AG20443 (cell line): ENCODE results near the gene AAK1.
"Not testable (repeated sequence)": the region's sequence is repeated elsewhere in the genome, so short reads cannot be mapped to it uniquely, and the experiment has no call there.

ENCODE experiments used
- DNase-seq: peaks from one replicate; pipeline ENCODE4 v3.0.0; 2012; ENCODE audit warnings: low spot score, mixed read lengths

The AAK1 gene

GRCh38 chr2:69450735-69451416, 192.7 kb downstream of the AAK1 start:
- DNase-seq: no peak

- no peak for DNase-seq
Measured at GRCh38 chr2:69449906-69450305, 193.6 kb downstream of the AAK1 start.

- DNase-seq: not testable (repeated sequence)
Measured at GRCh38 chr2:69443673-69444072, 199.9 kb downstream of the AAK1 start.

GRCh38 chr2:69439499-69439898, 204.0 kb downstream of the AAK1 start:
- not testable (repeated sequence) for DNase-seq

GRCh38 chr2:69438580-69438979, 205.0 kb downstream of the AAK1 start:
- DNase-seq: no peak

GRCh38 chr2:69437751-69438154, 205.8 kb downstream of the AAK1 start:
- no peak for DNase-seq

GRCh38 chr2:69436938-69437750, 206.4 kb downstream of the AAK1 start, which contains the start of gene NFU1:
NFU1 (minus strand) TSS chr2:69437435; CDS start chr2:69437422, 13 bp downstream.
- peak; percentile 100 for DNase-seq

GRCh38 chr2:69436596-69436937, 207.0 kb downstream of the AAK1 start:
- DNase-seq: no peak

- no peak for DNase-seq
Measured at GRCh38 chr2:69434753-69435152, 208.8 kb downstream of the AAK1 start.

- no peak for DNase-seq
Measured at GRCh38 chr2:69429491-69430183, 213.9 kb downstream of the AAK1 start.

GRCh38 chr2:69428981-69429380, 214.6 kb downstream of the AAK1 start:
- no peak for DNase-seq

GRCh38 chr2:69424419-69424818, 219.1 kb downstream of the AAK1 start:
- DNase-seq: no peak

- DNase-seq: no peak
Measured at GRCh38 chr2:69422198-69422597, 221.3 kb downstream of the AAK1 start.

GRCh38 chr2:69419111-69419510, 224.4 kb downstream of the AAK1 start:
- DNase-seq: not testable (repeated sequence)

- no peak for DNase-seq
Measured at GRCh38 chr2:69416147-69416546, 227.4 kb downstream of the AAK1 start.
